Smooth muscle cell (in vitro differentiated cells): ENCODE measurements around the gene SNX21. TPM values are rescaled to one million over a fixed set of nuclear protein-coding genes. Genes with fewer than 3 reads are reported as not detected.
"Not testable (repeated sequence)": the region's sequence is repeated elsewhere in the genome, so short reads cannot be mapped to it uniquely, and the experiment has no call there.

Source experiments
- DNase-seq: peaks from one replicate; lab custom pipeline; 2025; ENCODE audit not compliant: unreplicated experiment; lab: John Stamatoyannopoulos, UW
- H2AFZ ChIP-seq: fragments of 200-600 bp; sonication (generic); 2 replicates; pipeline ENCODE4 v1.6.0; 2016; ENCODE audit warnings: antibody characterized with exemption, low read depth, mild to moderate bottlenecking
- H3F3A ChIP-seq: fragments of 200-600 bp; sonication (generic); 2 replicates; pipeline ENCODE4 v1.6.0; 2017; ENCODE audit warnings: antibody characterized with exemption, low read depth
- H3K27ac ChIP-seq: fragments of 200-600 bp; sonication (generic); 2 replicates; pipeline ENCODE4 v1.5.1; 2016; ENCODE audit warnings: low read depth, mild to moderate bottlenecking
- H3K27me3 ChIP-seq: fragments of 200-600 bp; sonication (generic); 2 replicates; pipeline ENCODE4 v1.6.1; 2016; ENCODE audit warnings: low read depth, mild to moderate bottlenecking
- H3K36me3 ChIP-seq: fragments of 200-600 bp; sonication (generic); 2 replicates; pipeline ENCODE4 v1.5.1; 2016; ENCODE audit warnings: low read depth
- H3K4me1 ChIP-seq: fragments of 200-600 bp; sonication (generic); 2 replicates; pipeline ENCODE4 v1.5.1; 2016; ENCODE audit warnings: low read depth
- H3K4me2 ChIP-seq: fragments of 200-600 bp; sonication (generic); 2 replicates; pipeline ENCODE4 v1.6.0; 2016; ENCODE audit warnings: mild to moderate bottlenecking
- H3K4me3 ChIP-seq: fragments of 200-600 bp; sonication (generic); 2 replicates; pipeline ENCODE4 v1.5.1; 2016; ENCODE audit warnings: mild to moderate bottlenecking
- H3K79me2 ChIP-seq: fragments of 200-600 bp; sonication (generic); 2 replicates; pipeline ENCODE4 v1.6.0; 2016; ENCODE audit warnings: low read depth, mild to moderate bottlenecking
- H3K9ac ChIP-seq: fragments of 200-600 bp; sonication (generic); 2 replicates; pipeline ENCODE4 v1.6.0; 2016; ENCODE audit warnings: low read depth
- H3K9me3 ChIP-seq: fragments of 200-600 bp; sonication (generic); replicated peaks from 2 replicates; pipeline ENCODE4 v1.5.1; 2016; ENCODE audit warnings: low read depth
- H4K20me1 ChIP-seq: fragments of 200-600 bp; sonication (generic); 2 replicates; pipeline ENCODE4 v1.6.0; 2016; ENCODE audit warnings: low read depth
- WGBS: methylation state at CpG from one replicate; pipeline ENCODE4 v1.1.7; 2016; ENCODE audit warnings: low lambda C conversion rate; 5-methylcytosine and 5-hydroxymethylcytosine counted together
- polyA plus RNA-seq: library from polyadenylated mRNA; unstranded; fragments of >200 nt; fragmentation: Nextera tagmentation; extraction: Ambion mirVana; gene quantifications from 2 replicates; pipeline ENCODE4 v1.2.1, GENCODE V29; 2016
- total RNA-seq: library from RNA; depleted of rRNA; stranded (reverse); fragments of >200 nt; gene quantifications from 2 replicates; pipeline ENCODE4 v1.2.3, GENCODE V29; 2014
- TF ChIP-seq, protein P1 (sequence below): fragments of 200-600 bp; sonication (generic); IDR thresholded peaks from 2 replicates; pipeline ENCODE4 v1.5.1; 2017; ENCODE audit warnings: borderline replicate concordance, mild to moderate bottlenecking, antibody characterized with exemption; ENCODE audit not compliant: insufficient read depth, poor library complexity, severe bottlenecking

Gene SNX21
- total and polyA plus RNA-seq, 2 experiments from 2014 or later: 14.4 to 14.7 TPM

DNA sequence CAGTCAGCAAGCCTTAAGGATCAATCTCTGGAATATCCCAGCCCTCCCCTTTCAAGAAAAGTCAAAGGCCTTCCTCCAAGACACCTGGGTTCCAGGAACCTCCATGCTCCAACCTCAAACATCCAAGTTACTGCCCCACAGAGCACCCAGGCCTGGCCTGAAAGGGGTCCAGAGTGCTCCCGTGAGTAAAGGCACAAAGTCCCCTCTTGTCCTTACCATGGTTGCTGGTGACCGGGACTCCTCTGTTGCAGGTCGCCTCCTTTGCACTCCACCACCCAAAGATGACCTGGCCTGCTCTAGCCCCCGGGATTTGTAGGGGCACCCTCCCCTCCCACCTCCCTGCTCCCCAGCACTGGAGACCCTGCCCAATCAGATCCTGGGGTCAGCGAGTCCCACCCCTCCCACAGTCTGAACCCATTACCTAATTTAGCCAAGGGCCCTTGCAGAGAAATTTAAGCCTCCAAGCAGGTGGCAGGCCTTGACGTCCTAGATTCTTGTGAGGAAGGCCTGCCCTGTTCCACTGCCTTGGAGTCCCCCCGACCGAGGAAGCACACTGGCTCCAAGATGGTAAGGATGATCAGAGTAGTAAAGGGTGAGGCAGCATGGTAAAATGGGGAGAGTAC is 6.5 kb upstream of the SNX21 start, which contains the start of gene TNNC2:
TSS of gene TNNC2 (minus strand) at position 283 of the 623 bp plus-strand sequence. CDS start at position 219, 64 bp downstream.
- Histone ChIP-seq H3K27ac (peak within 1 kb of the TSS; percentile 26), H3K4me2 (peak within 1 kb of the TSS; percentile 45), H3K4me3 (no peak within 1 kb of the TSS), H3K9me3 (no peaks in the 10 kb centered on the region), H3K27me3 (peaks cover 6% of the 10 kb centered on the region), H3K4me1 (peaks cover 14% of the 10 kb centered on the region), H3F3A (no peaks in the 10 kb centered on the region), H4K20me1 (no peaks in the 10 kb centered on the region), H3K36me3 (no peaks in the 10 kb centered on the region), H3K79me2 (no peaks in the 10 kb centered on the region), H2AFZ (peak within 1 kb of the TSS; percentile 3), H3K9ac (no peak within 1 kb of the TSS)
- no peak for DNase-seq
- TF ChIP-seq, protein P1, sequence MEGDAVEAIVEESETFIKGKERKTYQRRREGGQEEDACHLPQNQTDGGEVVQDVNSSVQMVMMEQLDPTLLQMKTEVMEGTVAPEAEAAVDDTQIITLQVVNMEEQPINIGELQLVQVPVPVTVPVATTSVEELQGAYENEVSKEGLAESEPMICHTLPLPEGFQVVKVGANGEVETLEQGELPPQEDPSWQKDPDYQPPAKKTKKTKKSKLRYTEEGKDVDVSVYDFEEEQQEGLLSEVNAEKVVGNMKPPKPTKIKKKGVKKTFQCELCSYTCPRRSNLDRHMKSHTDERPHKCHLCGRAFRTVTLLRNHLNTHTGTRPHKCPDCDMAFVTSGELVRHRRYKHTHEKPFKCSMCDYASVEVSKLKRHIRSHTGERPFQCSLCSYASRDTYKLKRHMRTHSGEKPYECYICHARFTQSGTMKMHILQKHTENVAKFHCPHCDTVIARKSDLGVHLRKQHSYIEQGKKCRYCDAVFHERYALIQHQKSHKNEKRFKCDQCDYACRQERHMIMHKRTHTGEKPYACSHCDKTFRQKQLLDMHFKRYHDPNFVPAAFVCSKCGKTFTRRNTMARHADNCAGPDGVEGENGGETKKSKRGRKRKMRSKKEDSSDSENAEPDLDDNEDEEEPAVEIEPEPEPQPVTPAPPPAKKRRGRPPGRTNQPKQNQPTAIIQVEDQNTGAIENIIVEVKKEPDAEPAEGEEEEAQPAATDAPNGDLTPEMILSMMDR: no peak
- WGBS: 92% methylated on average over 8 of the region's 8 CpGs

DNA sequence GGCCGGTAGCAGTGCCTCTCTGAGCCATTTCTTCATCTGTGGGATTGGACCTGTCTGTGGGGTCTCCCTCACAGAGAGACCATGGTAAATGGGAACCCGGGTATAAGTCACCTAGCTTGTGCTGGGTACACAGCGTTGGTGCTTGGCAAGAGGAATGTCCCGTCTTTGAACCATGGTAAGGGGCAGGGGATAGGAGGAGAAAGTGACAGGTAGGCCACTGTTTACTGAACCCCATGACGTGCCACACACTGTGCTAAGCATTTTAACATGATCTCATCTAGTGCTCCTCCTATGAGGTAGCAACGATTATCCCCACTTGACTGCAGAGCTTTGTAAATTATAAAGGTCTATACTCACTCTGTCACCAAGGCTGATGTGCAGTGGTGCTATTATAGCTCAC is 5.9 kb upstream of the SNX21 start:
- no peaks in the 10 kb centered on the region for H3K9me3 ChIP-seq
- H3K4me1 ChIP-seq: peaks cover 14% of the 10 kb centered on the region
- WGBS: 91% methylated on average over 6 of the region's 6 CpGs
- no peaks in the 10 kb centered on the region for H4K20me1 ChIP-seq
- H3K36me3 ChIP-seq: no peaks in the 10 kb centered on the region
- H3F3A ChIP-seq: no peaks in the 10 kb centered on the region
- H3K27ac ChIP-seq: no peak overlapping the region
- no peak overlapping the region for H2AFZ ChIP-seq
- TF ChIP-seq, protein P1: no peak
- peaks cover 6% of the 10 kb centered on the region for H3K27me3 ChIP-seq
- no peak for DNase-seq
- H3K4me3 ChIP-seq: no peak overlapping the region
- no peaks in the 10 kb centered on the region for H3K79me2 ChIP-seq
- H3K9ac ChIP-seq: no peak overlapping the region
- no peak overlapping the region for H3K4me2 ChIP-seq

DNA sequence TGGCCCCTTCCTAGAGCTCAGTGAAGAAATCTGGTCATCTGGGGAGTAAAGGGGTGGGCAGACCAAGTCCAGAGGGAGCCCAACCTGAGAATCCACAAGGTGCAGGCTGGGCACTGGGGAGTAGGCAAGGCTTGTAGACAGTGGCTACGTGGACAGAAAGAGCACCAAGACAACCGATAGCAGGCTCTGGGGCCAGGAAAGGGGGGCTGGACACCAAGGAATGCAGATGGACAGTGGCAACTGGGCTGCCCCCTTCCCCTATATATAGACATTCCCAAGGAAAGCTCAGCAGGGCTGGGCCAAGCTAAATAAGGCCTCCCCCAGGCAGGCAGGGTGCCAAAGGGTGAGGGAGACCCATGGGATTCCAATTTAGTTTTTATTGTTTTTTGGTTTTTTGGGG is 5.0 kb upstream of the SNX21 start:
- no peaks in the 10 kb centered on the region for H4K20me1 ChIP-seq
- H3K27me3 ChIP-seq: no peaks in the 10 kb centered on the region
- TF ChIP-seq, protein P1: no peak
- H3K79me2 ChIP-seq: no peaks in the 10 kb centered on the region
- H3K4me3 ChIP-seq: no peak overlapping the region
- H3K27ac ChIP-seq: no peak overlapping the region
- no peaks in the 10 kb centered on the region for H3K9me3 ChIP-seq
- no peak for DNase-seq
- H3K4me2 ChIP-seq: no peak overlapping the region
- peaks cover 19% of the 10 kb centered on the region for H3K4me1 ChIP-seq
- H3K36me3 ChIP-seq: no peaks in the 10 kb centered on the region
- no peak overlapping the region for H3K9ac ChIP-seq
- no peak overlapping the region for H2AFZ ChIP-seq
- H3F3A ChIP-seq: no peaks in the 10 kb centered on the region
- 40% methylated on average over 2 of the region's 2 CpGs for WGBS

DNA sequence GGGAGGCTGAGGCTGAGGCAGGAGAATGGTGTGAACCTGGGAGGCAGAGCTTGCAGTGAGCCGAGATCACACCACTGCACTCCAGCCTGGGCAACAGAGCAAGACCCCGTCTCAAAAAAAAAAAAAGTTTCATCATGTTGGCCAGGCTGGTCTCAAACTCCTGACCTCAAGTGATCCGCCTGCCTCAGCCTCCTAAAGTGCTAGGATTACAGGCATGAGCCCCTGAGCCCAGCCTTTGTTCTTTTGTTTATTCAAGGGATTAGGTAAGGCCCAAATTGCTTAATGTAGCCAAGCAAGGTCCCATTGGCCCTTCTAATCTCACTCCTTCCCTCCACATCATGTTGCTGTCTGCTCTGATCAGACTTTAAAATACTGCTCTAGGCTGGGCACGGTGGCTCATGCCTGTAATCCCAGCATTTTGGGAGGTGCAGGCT is 3.9 kb upstream of the SNX21 start:
- H3K4me2 ChIP-seq, H3K79me2 ChIP-seq, H3F3A ChIP-seq, H3K27ac ChIP-seq, H3K27me3 ChIP-seq, H3K9me3 ChIP-seq, H4K20me1 ChIP-seq, H3K36me3 ChIP-seq, H2AFZ ChIP-seq, H3K9ac ChIP-seq, DNase-seq, H3K4me3 ChIP-seq: not testable (repeated sequence)
- peaks cover 19% of the 10 kb centered on the region for H3K4me1 ChIP-seq
- 80% methylated on average over 4 of the region's 4 CpGs for WGBS
